ENCODE data around the gene RPL4.

DNA sequence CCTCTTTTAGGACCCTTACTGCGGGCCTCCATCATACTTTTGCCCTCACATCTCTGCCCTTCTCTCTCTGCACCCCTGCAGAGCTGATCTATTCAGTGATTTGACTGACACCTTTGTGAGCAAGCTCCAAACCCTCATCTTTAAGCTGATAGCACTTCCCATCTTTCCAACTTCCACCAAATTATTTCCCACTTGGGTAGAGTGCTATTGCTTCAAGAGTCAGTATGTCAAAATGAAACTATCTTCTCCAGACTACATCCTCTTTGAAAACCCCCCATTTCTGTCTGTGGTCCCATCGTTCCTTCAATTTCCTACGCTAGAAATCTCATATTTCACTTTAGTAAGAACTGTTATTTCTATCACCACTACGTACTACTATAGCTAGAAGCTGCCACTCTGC lies 20.2 kb upstream of the RPL4 start:
- TF ChIP-seq, protein P1, sequence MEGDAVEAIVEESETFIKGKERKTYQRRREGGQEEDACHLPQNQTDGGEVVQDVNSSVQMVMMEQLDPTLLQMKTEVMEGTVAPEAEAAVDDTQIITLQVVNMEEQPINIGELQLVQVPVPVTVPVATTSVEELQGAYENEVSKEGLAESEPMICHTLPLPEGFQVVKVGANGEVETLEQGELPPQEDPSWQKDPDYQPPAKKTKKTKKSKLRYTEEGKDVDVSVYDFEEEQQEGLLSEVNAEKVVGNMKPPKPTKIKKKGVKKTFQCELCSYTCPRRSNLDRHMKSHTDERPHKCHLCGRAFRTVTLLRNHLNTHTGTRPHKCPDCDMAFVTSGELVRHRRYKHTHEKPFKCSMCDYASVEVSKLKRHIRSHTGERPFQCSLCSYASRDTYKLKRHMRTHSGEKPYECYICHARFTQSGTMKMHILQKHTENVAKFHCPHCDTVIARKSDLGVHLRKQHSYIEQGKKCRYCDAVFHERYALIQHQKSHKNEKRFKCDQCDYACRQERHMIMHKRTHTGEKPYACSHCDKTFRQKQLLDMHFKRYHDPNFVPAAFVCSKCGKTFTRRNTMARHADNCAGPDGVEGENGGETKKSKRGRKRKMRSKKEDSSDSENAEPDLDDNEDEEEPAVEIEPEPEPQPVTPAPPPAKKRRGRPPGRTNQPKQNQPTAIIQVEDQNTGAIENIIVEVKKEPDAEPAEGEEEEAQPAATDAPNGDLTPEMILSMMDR (IDR thresholded peaks at IDR 0.05) = no peak
- no peak for TF ChIP-seq EZH2 (IDR thresholded peaks at IDR 0.05)
- no peak for TF ChIP-seq EZH2phosphoT487 (IDR thresholded peaks at IDR 0.05)
